Epidermal melanocyte (primary cell): ENCODE results near the gene CFAP221.

Experiments
- DNase-seq: peaks from one replicate; pipeline ENCODE4 v3.0.0; 2011; ENCODE audit warnings: low spot score; ENCODE audit not compliant: insufficient read length

The CFAP221 gene

DNA sequence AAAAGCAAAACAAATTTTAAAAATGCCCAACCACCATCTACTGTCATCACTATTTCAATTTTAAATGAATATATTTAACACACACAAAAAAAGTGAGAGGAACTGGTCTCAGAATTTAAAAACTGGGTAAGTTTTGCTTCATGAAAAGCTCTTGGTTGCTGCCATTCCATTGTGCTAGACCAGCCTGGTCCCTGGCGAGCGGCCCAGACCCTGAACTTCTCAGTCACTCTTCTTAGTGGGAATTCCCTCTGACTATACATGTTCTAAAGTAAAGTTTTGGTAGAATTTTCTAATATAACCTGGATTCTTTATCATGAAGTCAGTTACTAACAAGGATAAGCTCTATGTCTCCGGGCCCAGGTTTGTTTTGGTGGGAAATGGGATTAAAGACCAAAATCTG, 99.9 kb downstream of the CFAP221 start:
- no peak for DNase-seq

DNA sequence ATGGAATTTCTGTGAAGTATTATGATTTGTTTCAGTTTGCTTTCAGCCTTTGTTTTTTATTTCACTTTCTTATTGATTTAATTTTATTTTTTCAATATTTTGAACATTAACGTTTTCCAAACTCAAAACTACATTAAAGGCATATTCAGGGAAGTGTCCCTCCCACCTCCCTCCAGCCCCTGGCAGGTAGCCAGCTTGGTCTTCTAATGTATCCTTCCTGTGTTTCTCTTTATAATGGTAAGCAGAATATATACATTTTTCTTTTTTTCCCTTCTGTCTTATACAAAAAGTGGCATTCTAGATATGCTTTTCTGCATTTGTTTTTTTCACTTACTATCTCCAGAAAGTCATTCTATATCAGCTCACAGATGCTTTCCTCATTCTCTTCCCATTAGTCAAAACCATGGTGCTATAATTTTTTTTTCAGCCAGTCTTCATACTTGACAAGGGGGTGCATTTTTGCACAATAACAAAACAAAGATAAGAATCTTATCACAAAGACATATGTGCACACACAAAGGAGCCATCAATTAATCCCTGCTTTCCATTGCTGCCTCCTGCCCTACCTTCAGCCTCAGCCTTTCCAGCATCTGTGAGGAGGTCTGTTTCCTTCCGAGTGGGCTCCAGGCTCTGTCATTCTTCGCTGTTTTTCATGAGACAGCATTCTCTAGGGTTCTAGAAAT, 101.1 kb downstream of the CFAP221 start:
- no peak for DNase-seq

DNA sequence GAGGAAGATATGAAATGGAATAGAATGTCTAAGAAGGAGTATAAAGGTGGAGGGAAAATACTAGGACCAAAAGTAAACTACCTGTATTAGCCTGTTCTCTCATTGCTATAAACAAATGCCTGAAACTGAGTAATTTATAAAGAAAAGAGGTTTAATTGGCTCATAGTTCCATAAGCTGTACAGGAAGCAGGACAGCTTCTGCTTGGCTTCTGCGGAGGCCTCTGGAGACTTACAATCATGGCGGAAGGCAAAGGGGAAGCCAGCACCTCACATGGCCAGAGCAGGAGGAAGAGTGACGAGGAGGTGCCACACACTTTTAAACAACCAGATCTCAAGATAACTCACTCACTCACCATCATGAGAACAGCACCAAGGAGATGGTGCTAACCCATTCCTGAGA, 101.9 kb downstream of the CFAP221 start:
- DNase-seq, result no peak

DNA sequence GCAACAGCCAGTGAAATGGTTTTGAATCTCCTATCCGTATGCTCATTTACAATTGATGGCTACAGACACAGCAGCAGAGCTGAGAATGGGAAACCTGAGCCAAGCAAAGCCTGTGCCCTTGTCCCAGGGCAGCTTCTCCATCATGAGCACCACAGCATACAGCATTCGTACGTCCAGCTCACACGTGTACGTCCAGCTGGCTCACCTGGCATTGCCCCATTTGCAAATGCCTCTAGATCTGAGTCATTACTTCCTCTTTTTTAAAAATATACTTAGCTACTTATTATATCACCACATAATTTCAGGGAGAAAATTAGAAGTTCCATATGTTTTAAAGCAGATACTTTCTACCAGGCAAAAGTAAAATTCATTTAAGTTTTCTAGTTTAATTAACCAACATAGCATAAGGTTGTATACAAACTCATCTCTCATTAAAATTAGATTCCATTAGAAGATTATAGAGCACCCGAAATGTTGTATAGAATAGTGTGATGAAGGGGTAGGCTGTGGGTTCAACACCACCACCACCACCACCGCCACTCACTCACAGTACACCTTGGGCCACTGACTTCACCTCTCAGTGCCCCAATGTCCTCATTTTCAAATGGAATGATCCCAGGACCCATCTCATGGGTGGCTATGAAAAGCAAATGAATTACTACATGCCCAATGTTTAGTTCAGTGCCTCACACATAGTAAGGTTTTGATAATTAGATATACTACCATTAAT, 103.4 kb downstream of the CFAP221 start:
- DNase-seq, result no peak

DNA sequence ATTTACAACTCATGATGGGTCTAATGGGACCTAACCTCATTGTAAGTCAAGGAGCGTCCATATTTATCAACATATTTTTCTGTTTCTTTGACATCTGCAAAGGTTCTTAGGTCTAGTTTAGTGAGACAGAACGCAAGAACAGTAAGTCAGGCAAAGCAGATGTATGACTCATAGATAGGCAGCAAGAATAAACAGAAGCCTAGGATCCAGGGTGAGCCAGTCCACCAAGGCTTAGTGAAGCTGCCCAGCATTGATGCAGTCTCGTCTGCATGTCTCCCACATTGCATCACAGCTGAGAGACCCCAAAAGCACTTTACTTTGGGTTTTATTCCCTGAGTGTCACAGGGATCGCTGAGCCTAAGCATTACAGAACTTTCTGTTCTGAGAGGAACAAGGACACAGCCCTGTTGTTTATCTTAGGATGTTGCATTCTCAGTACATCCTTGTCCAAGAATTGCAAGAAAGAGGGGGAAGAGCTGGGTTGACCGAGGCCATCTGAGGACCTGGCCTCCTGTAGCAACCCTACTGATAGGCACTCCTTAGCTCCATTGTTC, 105.2 kb downstream of the CFAP221 start:
- DNase-seq, result no peak

DNA sequence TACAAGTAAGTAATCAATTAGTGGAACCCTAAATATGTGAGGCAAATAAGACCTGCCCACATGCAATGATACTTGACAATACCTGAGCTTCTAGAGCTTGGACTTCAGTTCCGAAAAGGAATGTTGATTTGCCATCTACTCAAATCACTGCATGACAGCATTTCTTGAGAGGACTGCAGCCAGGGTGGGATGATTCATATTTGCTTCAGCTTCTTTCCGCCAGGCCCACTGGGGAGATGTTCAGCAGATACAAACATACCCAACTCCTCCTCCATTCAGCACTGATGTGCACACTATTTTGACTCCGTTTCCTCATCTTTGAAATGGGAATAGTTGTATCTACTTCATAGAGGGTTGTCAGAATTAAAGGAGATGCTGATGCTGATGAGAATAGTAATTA, 106.0 kb downstream of the CFAP221 start:
- DNase-seq, result no peak

DNA sequence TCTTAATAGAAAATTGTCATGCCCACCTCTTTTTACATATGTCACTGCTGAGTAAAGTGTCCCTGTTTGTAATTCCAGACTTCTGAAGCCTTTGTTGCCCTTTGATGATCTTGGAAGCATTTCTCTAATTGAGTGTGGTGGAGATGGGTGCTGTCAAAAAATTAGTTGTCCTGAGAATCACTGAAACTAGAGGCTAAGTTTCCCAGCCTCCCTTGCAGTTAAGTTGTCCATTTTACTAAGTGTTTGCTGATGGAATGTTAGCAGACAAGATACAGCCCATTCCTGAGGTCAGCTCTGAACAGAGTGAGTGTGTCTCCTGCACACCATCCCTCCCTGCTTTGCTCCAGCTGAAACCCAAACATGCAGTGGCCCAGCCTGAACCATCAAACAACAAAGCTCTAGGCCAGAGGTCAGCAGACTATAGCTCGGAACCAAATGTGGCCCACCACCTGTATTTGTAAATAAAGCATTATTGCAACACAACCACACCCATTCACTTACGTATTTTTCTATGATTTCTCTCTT, 106.7 kb downstream of the CFAP221 start:
- DNase-seq, result no peak

DNA sequence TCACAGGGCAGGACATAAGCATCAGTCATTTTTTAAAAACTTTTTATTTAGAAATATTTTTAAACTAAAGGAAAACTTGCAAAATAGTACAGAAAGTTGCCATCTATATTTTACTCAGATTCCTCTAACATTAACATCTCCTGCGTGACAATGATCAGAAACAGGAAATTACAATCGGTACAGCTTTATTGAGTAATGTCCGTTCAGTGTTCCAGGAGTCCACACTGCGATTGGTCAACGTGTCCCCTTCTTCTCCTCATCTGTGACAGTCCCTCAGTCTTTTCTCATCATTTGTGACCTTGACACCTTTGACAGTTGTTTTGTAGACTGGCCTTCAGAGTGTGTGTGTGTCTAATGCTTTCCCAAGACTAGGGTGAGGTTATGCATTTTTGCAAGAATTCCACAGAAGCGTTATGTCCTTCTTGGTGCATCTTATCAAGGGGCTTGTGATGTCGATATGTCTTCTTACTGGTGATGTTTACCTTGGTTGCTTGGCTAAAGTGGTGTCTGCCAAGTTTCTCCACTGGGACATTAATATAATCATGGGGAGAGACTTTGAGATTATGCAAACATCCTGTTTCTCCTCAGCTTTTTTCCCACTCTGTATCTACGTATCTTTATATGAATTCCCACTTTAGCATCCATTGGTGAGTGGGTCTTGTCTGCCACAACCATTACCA, 113.4 kb downstream of the CFAP221 start:
- no peak for DNase-seq

DNA sequence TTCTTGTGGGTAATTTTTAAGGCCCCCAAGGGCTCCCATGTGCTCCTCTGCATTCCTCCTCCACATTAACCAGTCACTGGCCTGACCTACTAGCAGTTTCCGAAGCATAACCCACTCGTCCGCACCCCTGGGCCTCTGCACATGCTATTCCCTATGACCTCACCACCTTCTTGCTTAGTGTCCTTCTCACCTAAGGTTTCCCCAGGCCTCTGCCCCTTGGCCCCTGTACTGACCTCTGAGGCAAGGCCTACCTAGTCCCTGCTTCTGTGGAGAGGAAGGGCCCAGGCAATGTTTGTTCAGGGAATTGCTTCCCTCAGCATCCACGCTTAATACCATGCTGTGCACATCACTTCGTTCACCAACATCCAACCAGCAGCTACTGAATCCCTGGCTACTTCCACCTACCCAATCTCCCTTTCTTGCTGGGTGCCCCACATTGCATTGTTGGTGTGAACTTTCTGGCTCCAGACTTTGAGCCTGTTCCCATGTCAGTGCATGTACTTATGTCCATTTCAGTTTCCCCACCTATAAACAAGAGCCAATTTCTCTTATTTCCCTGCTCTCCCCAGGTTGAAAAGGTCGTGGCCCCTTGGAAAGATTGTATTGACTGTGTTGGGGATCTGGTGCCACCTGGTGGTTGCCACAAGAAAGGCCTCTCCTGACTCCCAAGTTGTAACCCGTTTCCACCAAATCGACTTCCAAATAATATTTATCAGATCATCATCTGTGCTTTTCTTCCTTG, 115.5 kb downstream of the CFAP221 start:
- no peak for DNase-seq

DNA sequence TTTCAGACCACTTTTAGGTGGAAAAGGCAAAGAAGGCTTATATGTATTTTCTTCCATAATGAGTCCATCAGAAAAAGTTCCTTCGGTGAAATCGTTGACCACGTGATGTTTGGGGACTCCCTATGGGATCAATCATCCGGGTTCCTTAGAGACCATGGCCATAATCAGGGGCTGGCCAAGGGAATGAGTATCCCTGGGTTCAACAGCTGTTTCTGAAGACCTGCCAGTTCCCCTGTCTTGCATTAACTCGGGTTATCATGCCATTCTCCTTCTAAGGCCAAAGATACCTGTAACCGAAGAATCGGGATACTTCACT, 116.1 kb downstream of the CFAP221 start:
- no peak for DNase-seq

DNA sequence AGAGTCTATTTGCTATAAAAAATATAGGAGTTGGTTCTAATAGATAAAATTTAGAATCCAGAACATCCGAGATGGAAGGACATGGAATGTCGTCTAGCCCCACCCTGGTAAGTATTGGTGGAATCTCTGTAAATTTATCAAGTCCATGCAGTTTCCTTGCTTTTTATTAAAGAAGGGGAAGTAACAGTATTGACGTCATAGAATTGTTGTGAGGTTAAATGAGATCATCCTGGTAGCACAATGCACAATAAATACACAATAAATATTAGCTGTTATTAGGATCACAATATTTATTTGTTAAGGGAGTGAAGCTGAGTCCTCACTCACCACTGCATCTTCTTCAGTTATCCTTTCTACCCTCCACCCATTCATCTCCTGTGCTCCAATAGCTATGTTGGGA, 118.0 kb downstream of the CFAP221 start:
- DNase-seq, result no peak

DNA sequence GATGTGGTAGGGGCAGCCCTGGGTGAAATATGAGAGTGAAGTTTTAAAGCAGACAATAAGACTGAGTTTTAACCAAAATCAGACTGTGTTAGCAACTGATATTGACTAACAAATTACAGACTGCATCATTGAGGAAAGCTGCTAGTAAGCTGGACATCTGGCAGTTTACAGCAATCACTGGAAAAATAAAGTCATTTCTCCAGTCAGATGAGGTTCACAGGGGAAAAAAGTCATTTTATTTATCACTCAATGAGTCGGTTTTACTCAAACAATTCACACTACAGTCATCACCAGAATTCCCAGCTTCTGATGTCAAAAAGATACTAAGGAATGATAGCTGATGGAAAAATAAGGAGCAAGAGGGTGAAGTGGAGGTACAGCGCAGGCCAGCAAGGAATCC, 124.3 kb downstream of the CFAP221 start:
- no peak for DNase-seq

DNA sequence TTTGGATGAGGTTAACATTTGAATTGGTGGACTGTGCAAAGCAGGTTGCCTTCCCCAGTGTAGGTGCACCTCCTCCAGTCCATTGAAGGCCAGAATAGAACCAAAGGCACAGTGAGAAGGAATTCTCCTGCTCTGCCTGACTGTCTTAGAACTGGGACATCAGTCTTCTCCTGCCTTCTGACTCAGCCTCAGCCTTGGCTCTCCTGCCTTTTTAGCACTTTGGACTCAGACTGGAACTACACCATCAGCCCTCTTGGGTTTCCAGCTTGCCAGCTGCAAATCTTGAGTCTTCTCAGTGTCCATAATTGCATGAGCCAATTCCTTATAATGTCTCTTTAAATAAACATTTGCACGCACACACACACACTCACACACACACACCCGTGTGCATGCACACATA, 126.8 kb downstream of the CFAP221 start:
- no peak for DNase-seq

DNA sequence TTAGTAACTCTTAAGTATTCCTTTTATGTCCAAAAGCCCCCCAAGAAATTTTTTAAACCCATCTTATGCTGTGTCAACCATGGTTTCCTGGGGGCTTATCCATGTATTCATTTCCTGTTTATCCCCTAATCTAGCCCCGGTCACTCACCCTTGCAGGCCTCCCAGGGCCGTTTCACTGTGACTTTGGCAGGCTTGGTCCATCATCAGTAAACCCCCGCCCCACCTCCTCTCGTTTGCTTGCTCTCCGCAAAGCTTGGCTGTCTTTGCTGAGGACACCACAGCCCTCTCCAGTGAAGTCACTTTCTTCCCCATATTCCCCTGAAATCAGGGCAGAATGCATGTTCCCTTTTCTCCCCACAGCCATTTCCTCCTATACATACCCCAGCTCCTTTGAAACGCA, 127.5 kb downstream of the CFAP221 start:
- DNase-seq, result no peak

DNA sequence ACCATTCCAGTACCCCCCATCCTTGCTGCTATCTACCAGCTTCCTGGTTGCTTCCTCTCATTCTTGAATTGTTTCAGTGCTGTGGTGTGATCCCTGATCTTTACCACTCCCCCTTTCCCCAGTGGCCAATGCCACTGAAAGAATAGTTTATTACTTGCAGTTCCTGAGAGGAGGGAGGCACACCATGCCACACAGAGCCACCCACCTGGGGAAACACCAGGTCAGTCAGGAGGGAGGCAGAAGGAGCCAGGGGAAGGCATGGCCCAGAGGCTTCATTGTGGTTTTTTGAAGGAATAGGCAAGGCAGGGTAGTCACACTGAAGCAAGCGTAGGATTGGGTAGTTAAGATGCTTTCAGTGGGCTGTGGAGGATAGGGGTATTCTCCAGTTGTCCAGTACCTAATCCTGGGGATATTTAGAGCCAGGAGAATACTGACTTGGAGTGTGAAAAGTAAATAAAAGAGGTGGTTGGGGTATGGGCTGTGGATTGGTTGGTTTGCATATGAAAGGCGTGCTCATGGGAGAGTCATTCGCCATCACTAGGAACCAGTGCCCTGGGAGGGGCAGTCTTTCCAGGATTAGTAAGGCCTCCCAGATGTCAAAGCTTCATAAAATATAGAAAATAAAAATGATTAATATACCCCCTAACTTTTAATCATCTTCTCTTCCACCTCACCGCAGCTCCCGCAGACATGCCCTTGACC, 128.1 kb downstream of the CFAP221 start:
- no peak for DNase-seq

DNA sequence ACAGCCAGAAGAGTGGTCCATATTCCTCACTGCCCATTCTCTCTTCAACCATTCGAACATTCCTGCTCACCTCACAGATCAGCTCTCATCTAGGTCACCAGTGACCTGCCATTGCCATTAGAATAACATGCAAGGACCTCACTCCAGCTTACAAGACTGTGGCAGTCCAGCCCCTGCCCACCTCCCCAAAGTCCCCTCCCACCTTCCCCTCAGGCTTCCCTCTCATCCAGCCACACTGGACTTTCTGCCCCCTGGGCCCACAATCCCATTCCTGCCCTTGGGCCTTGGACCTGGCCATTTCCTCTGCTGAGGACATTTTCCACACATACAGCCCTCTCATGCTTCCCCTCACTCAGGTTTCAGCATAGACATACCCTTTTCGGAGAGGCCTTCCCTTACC, 129.5 kb downstream of the CFAP221 start:
- DNase-seq, result no peak

DNA sequence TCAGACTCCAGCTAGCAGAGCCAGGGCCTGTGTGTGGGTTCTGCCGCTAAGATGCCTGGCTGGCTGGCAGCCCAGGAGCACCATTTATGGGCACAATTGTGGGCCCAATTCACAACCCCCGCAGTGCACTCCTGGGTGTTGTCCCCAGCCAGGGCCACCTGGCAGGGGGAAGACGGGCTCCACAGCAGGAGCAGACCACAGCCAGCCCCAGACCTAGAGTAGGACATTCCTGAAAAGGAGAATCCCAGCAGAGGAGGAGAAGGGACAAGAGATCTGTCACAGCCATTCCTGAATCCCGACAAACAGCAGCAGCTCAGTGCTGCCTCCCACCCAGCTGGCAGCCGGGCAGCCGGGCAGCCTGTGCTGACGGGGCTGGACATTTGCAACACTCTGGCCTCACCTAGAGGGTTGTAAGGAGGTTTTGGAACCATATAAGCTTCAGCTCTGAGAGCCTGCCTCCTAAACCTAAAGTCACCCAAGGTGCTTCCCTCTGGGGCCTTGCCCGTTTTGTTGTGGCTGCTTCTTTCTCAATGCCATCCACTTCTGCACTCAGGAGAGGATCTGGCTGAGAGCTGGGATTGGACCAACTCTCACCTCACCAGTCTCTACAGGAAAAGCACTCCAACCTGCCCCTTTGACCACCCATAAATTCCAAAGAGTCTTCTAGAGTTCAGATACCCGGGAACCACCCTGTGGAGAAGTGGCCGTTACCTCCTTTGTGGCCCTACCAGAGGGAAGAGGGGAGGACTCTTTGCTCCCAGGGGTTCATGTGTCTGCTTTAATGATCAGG, 130.7 kb downstream of the CFAP221 start:
- DNase-seq, result no peak

DNA sequence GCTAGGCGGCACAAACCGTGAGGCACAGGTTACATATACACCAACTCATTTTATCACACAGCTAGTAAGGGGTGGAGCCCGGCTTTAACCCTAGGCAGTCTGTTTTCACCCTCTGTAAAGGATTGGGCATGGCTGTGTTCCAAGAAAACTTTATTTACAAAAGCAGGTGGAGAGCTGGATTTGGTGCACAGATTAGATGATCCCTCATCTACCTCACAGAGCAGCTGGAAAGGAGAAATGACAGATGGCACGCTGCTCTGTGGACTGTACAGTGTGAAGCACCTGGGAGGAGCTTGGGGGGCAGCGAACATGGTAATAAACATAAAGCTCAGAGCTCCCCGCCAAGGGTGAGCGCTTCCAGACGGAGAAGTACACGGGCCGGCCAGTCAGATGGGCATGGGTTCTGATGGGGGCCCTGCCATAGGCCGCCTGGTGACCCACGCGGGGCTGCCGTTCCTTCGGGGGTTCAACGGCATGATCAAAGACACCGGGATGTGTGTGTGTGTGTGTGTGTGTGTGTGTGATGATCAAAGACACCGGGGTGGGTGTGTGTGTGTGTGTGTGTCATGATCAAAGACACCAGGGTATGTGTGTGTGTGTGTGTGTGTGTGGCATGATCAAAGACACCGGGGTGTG, 133.9 kb downstream of the CFAP221 start:
- DNase-seq, result no peak

DNA sequence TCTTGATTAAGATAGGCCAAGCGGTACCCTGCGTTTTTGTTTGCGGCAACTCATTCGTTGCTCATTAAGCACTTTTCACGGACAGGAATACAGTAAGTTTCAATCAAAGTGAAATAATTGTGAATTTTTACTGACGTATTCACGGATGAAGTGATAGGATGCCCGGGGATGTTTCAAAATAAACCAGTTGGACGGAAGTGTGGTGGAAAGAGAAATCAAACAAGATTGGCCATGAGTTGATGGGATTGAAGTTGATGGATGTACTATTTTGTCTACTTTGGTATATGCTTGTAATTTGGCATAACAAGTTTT, 135.2 kb downstream of the CFAP221 start:
- no peak for DNase-seq

DNA sequence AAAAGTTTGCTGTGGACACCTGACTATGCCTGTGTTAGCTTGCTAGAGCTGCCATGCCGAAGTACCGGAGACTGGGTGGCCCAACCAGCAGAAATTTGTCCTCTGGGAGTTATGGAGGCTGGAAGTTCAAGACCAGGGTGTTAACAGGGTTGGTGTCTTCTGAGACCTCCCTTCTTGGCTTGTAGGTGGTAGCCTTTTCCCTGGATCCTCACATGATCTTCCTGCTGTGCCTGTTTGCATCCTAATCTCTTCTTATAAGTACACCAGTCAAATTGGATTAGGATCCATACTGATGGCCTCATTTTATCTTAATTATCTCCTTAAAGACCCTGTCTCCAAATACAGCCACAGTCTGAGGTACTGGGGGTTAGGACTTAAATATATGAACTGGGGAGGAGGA, 135.6 kb downstream of the CFAP221 start:
- DNase-seq, result no peak
